Measurements from ENCODE around the gene HMMR.

- TF ChIP-seq POLR2AphosphoS5 (IDR thresholded peaks at IDR 0.05): no peak
- TF ChIP-seq CTCF (IDR thresholded peaks at IDR 0.05): no peak
- no peak for TF ChIP-seq POLR2A (IDR thresholded peaks at IDR 0.05)
Observed at GRCh38 chr5:163448491-163448890, 11.9 kb upstream of the HMMR start.

Measured in sigmoid colon (tissue), 4 donors.